HG02840 (cell line): ENCODE data around the gene MRPL38.

ENCODE experiments used
- ATAC-seq: cut with Tn5 transposase; IDR thresholded peaks from one replicate; pipeline ENCODE4 v1.9.1; 2021; ENCODE audit warnings: mild to moderate bottlenecking, moderate library complexity, moderate number of reproducible peaks; ENCODE audit not compliant: unreplicated experiment, low FRiP score

Gene MRPL38

GRCh38 chr17:75920045-75920560 is 15.4 kb upstream of the MRPL38 start:
- no peak for ATAC-seq

GRCh38 chr17:75919611-75920010 is 14.9 kb upstream of the MRPL38 start:
- no peak for ATAC-seq

GRCh38 chr17:75917917-75918445 is 13.3 kb upstream of the MRPL38 start:
- ATAC-seq = no peak

GRCh38 chr17:75917141-75917916 is 12.6 kb upstream of the MRPL38 start:
- no peak for ATAC-seq

GRCh38 chr17:75915268-75915667 is 10.6 kb upstream of the MRPL38 start:
- ATAC-seq = no peak

GRCh38 chr17:75914643-75915267 is 10.1 kb upstream of the MRPL38 start:
- ATAC-seq = no peak

- ATAC-seq = no peak
Observed at GRCh38 chr17:75913537-75914210, 9.0 kb upstream of the MRPL38 start.

- ATAC-seq = no peak
Observed at GRCh38 chr17:75910699-75911098, 6.0 kb upstream of the MRPL38 start.

- no peak for ATAC-seq
Observed at GRCh38 chr17:75909812-75910274, 5.2 kb upstream of the MRPL38 start.

GRCh38 chr17:75909051-75909811 is 4.5 kb upstream of the MRPL38 start:
- ATAC-seq = no peak

GRCh38 chr17:75908201-75908600 is 3.5 kb upstream of the MRPL38 start:
- no peak for ATAC-seq

- ATAC-seq = no peak
Observed at GRCh38 chr17:75906143-75906884, 1.6 kb upstream of the MRPL38 start.

- no peak for ATAC-seq
Observed at GRCh38 chr17:75902406-75902805, 2.3 kb downstream of the MRPL38 start.

GRCh38 chr17:75901727-75902126 is 3.0 kb downstream of the MRPL38 start:
- ATAC-seq = no peak

GRCh38 chr17:75900691-75901533 is 3.8 kb downstream of the MRPL38 start:
- no peak for ATAC-seq

- no peak for ATAC-seq
Observed at GRCh38 chr17:75899767-75900468, 4.8 kb downstream of the MRPL38 start.

GRCh38 chr17:75899353-75899752 is 5.3 kb downstream of the MRPL38 start:
- no peak for ATAC-seq

- no peak for ATAC-seq
Observed at GRCh38 chr17:75898791-75899190, 5.9 kb downstream of the MRPL38 start.
